Neural cell (in vitro differentiated cells): ENCODE measurements around the gene BRF1. TPM values are rescaled to one million over a fixed set of nuclear protein-coding genes. Genes with fewer than 3 reads are reported as not detected.

Experiments
- H2AFZ ChIP-seq: fragments of 200-600, 300-800 bp; sonication (generic), shearing (Covaris generic); 2 replicates; pipeline ENCODE4 v1.6.0; 2014; ENCODE audit warnings: low read depth, mild to moderate bottlenecking, antibody characterized with exemption, low read length, moderate library complexity
- H3F3A ChIP-seq: fragments of 200-600 bp; shearing (Covaris generic); 2 replicates; pipeline ENCODE4 v1.6.1; 2016; ENCODE audit warnings: mild to moderate bottlenecking, moderate library complexity, mixed read lengths, antibody characterized with exemption, low read length; ENCODE audit not compliant: insufficient read depth, poor library complexity, severe bottlenecking
- H3K27ac ChIP-seq: fragments of 200-600, 300-800 bp; sonication (generic), shearing (Covaris generic); 2 replicates; pipeline ENCODE4 v1.5.1; 2014; ENCODE audit warnings: mild to moderate bottlenecking, low read length, moderate library complexity
- H3K27me3 ChIP-seq: fragments of 300-800, 200-600 bp; sonication (generic), shearing (Covaris generic); 2 replicates; pipeline ENCODE4 v1.6.0; 2014; ENCODE audit warnings: mild to moderate bottlenecking, low read depth, low read length, moderate library complexity; ENCODE audit not compliant: insufficient read depth
- H3K36me3 ChIP-seq: fragments of 300-800, 200-600 bp; sonication (generic), shearing (Covaris generic); 2 replicates; pipeline ENCODE4 v1.5.1; 2014; ENCODE audit warnings: mild to moderate bottlenecking, antibody characterized with exemption, low read length, moderate library complexity; ENCODE audit not compliant: insufficient read depth
- H3K4me2 ChIP-seq: fragments of 300-800, 200-600 bp; sonication (generic), shearing (Covaris generic); 2 replicates; pipeline ENCODE4 v1.6.0; 2014; ENCODE audit warnings: mild to moderate bottlenecking, low read length
- H3K4me3 ChIP-seq: fragments of 300-800, 200-600 bp; sonication (generic), shearing (Covaris generic); 2 replicates; pipeline ENCODE4 v1.5.1; 2014; ENCODE audit warnings: mild to moderate bottlenecking, low read length, moderate library complexity
- H3K79me2 ChIP-seq: fragments of 200-600 bp; shearing (Covaris generic); replicated peaks from 2 replicates; pipeline ENCODE4 v1.6.0; 2014; ENCODE audit warnings: mild to moderate bottlenecking, low read length, moderate library complexity; ENCODE audit not compliant: insufficient read depth
- H3K9ac ChIP-seq: fragments of 300-800, 200-600 bp; sonication (generic), shearing (Covaris generic); 2 replicates; pipeline ENCODE4 v1.6.1; 2016; ENCODE audit warnings: mild to moderate bottlenecking, low read length, mixed read lengths
- H3K9me2 ChIP-seq: fragments of 200-600 bp; shearing (Covaris generic); 2 replicates; pipeline ENCODE4 v1.6.1; 2016; ENCODE audit warnings: mild to moderate bottlenecking, low read length, mixed read lengths; ENCODE audit not compliant: insufficient read depth
- H3K9me3 ChIP-seq: fragments of 200-600, 300-800 bp; sonication (generic), shearing (Covaris generic); 2 replicates; pipeline ENCODE4 v1.6.1; 2016; ENCODE audit warnings: mild to moderate bottlenecking, mixed run types, low read length, moderate library complexity, mixed read lengths
- H4K20me1 ChIP-seq: fragments of 200-600 bp; shearing (Covaris generic); 2 replicates; pipeline ENCODE4 v1.6.1; 2016; ENCODE audit warnings: mild to moderate bottlenecking, mixed run types; ENCODE audit not compliant: insufficient read depth
- CTCF ChIP-seq: fragments of 450-650 bp; IDR thresholded peaks from 2 replicates; pipeline ENCODE4 v1.5.1; 2014; ENCODE audit warnings: antibody characterized with exemption, mild to moderate bottlenecking, moderate library complexity; ENCODE audit not compliant: poor library complexity, severe bottlenecking
- EP300 ChIP-seq: fragments of 450-650 bp; conservative IDR thresholded peaks from 2 replicates; pipeline ENCODE4 v1.6.1; 2014; ENCODE audit warnings: antibody characterized with exemption, mild to moderate bottlenecking, moderate library complexity; ENCODE audit not compliant: poor library complexity, severe bottlenecking
- EZH2 ChIP-seq: fragments of 200-600, 300-800 bp; shearing (Covaris generic), sonication (generic); IDR thresholded peaks from 2 replicates; pipeline ENCODE4 v1.6.1; 2014; ENCODE audit warnings: antibody characterized with exemption, low read length, borderline replicate concordance, mild to moderate bottlenecking; ENCODE audit not compliant: insufficient read depth, poor library complexity, severe bottlenecking
- MXI1 ChIP-seq: fragments of 450-650 bp; conservative IDR thresholded peaks from 2 replicates; pipeline ENCODE4 v1.6.1; 2014; ENCODE audit warnings: antibody characterized with exemption, mild to moderate bottlenecking; ENCODE audit not compliant: poor library complexity, severe bottlenecking
- POLR2AphosphoS5 ChIP-seq: IDR thresholded peaks from 2 replicates; pipeline ENCODE4 v1.6.1; 2012
- RAD21 ChIP-seq: fragments of 450-650 bp; conservative IDR thresholded peaks from 2 replicates; pipeline ENCODE4 v1.6.1; 2014; ENCODE audit warnings: antibody characterized with exemption, mild to moderate bottlenecking, moderate library complexity
- REST ChIP-seq: IDR thresholded peaks from 2 replicates; pipeline ENCODE4 v1.6.1; 2012; ENCODE audit warnings: borderline replicate concordance
- SMC3 ChIP-seq: fragments of 450-650 bp; conservative IDR thresholded peaks from 2 replicates; pipeline ENCODE4 v1.6.1; 2014; ENCODE audit warnings: antibody characterized with exemption, mild to moderate bottlenecking, moderate library complexity; ENCODE audit not compliant: poor library complexity
- TAF1 ChIP-seq: IDR thresholded peaks from 2 replicates; pipeline ENCODE4 v1.6.1; 2012; ENCODE audit warnings: low read depth
- polyA plus RNA-seq: library from polyadenylated mRNA; depleted of rRNA; stranded (reverse); fragments of >200 nt; gene quantifications from 2 replicates; pipeline ENCODE4 v1.2.3, GENCODE V29; 2014

Gene BRF1
- polyA plus RNA-seq, 1 donor from 2014 or later, result 69.4 TPM

- Histone ChIP-seq H3K27me3 (no peaks in the 10 kb centered on the region), H3K79me2 (no peaks in the 10 kb centered on the region), H3K4me3 (no peak overlapping the region), H3K27ac (no peak overlapping the region), H2AFZ (no peak overlapping the region), H4K20me1 (no peaks in the 10 kb centered on the region), H3F3A (no peaks in the 10 kb centered on the region), H3K36me3 (no peaks in the 10 kb centered on the region), H3K9me2 (no peaks in the 10 kb centered on the region), H3K9ac (no peak overlapping the region), H3K9me3 (no peaks in the 10 kb centered on the region), H3K4me2 (no peak overlapping the region)
- TF ChIP-seq SMC3 (no peak), POLR2AphosphoS5 (no peak), REST (no peak), EZH2 (no peak), MXI1 (no peak), TAF1 (no peak), EP300 (no peak), RAD21 (no peak), CTCF (no peak)
These were observed 127.7 kb downstream of the BRF1 start for GRCh38 chr14:105173145-105173544.

GRCh38 chr14:105172476-105172875 lies 128.3 kb downstream of the BRF1 start:
- Histone ChIP-seq H3K27me3 (no peaks in the 10 kb centered on the region), H2AFZ (no peak overlapping the region), H4K20me1 (no peaks in the 10 kb centered on the region)

More at GRCh38 chr14:105172476-105172875, 128.3 kb downstream of the BRF1 start:
- Histone ChIP-seq H3K79me2 (no peaks in the 10 kb centered on the region), H3K27ac (no peak overlapping the region), H3K4me3 (no peak overlapping the region), H3K9me3 (no peaks in the 10 kb centered on the region), H3F3A (no peaks in the 10 kb centered on the region), H3K9me2 (no peaks in the 10 kb centered on the region), H3K36me3 (no peaks in the 10 kb centered on the region), H3K4me2 (no peak overlapping the region), H3K9ac (no peak overlapping the region)
- TF ChIP-seq SMC3, result no peak
- no peak for TF ChIP-seq RAD21
- TF ChIP-seq EP300, result no peak
- no peak for TF ChIP-seq TAF1
- TF ChIP-seq MXI1, result no peak
- no peak for TF ChIP-seq EZH2
- no peak for TF ChIP-seq REST
- TF ChIP-seq CTCF, result no peak
- no peak for TF ChIP-seq POLR2AphosphoS5
